A549 (cell line): ENCODE measurements around the gene PRKN.

Experiments used
- CBX2 ChIP-seq: fragments of 200-600 bp; sonication (generic); IDR thresholded peaks from 2 replicates; pipeline ENCODE4 v1.6.1; 2016; ENCODE audit warnings: low read depth, mild to moderate bottlenecking, borderline replicate concordance
- EP300 ChIP-seq, 2 experiments: fragments of >200 bp; sonication (Bioruptor Twin); formaldehyde crosslinking; IDR thresholded peaks; 2 replicates in 1 of 2; 3 replicates in 1 of 2; pipeline ENCODE4 v1.6.1; 2016 to 2017
- KDM1A ChIP-seq: fragments of 200-600 bp; sonication (generic); IDR thresholded peaks from 2 replicates; pipeline ENCODE4 v1.6.1; 2016; ENCODE audit warnings: low read depth, mild to moderate bottlenecking
- MYC ChIP-seq: IDR thresholded peaks from 2 replicates; pipeline ENCODE4 v1.6.1; 2012; ENCODE audit warnings: mild to moderate bottlenecking, inconsistent platforms, low read length, improper control_type of control experiment, borderline replicate concordance
- POLR2A ChIP-seq: IDR thresholded peaks from 2 replicates; pipeline ENCODE4 v1.6.1; 2012; ENCODE audit warnings: mild to moderate bottlenecking, low read length
- RFX5 ChIP-seq: fragments of 450-650 bp; IDR thresholded peaks from 2 replicates; pipeline ENCODE4 v1.7.1; 2014; ENCODE audit warnings: antibody characterized with exemption, mild to moderate bottlenecking, moderate library complexity
- SMC3 ChIP-seq: fragments of >200 bp; sonication (Bioruptor Twin); formaldehyde crosslinking; IDR thresholded peaks from 3 replicates; pipeline ENCODE4 v1.6.1; 2018; ENCODE audit warnings: inconsistent platforms
- ZFP36 ChIP-seq: fragments of 450-650 bp; IDR thresholded peaks from 2 replicates; pipeline ENCODE4 v1.6.1; 2014; ENCODE audit warnings: borderline replicate concordance; ENCODE audit not compliant: partially characterized antibody
- TF ChIP-seq, protein P1 (sequence below): IDR thresholded peaks from 2 replicates; pipeline ENCODE4 v1.6.1; 2012
- TF ChIP-seq, protein P2 (sequence below): fragments of >200 bp; sonication (Bioruptor Twin); formaldehyde crosslinking; IDR thresholded peaks from 3 replicates; pipeline ENCODE4 v1.5.1; 2016
- TF ChIP-seq, protein P3 (sequence below): fragments of 150-350 bp; IDR thresholded peaks from 2 replicates; pipeline ENCODE4 v1.6.1; 2014; ENCODE audit warnings: low read depth, mild to moderate bottlenecking, low read length
- TF ChIP-seq, protein P4 (sequence below): fragments of 200-600 bp; sonication (generic); IDR thresholded peaks from 2 replicates; pipeline ENCODE4 v1.6.1; 2016; ENCODE audit warnings: antibody characterized with exemption, mild to moderate bottlenecking, moderate library complexity
- TF ChIP-seq, protein P5 (sequence below): IDR thresholded peaks from 2 replicates; pipeline ENCODE4 v1.6.1; 2012
- TF ChIP-seq, protein P6 (sequence below): fragments of 250-450 bp; sonication (Bioruptor Pico); IDR thresholded peaks from 2 replicates; pipeline ENCODE4 v1.5.0; 2021; ENCODE audit warnings: mild to moderate bottlenecking, moderate library complexity, borderline replicate concordance

DNA sequence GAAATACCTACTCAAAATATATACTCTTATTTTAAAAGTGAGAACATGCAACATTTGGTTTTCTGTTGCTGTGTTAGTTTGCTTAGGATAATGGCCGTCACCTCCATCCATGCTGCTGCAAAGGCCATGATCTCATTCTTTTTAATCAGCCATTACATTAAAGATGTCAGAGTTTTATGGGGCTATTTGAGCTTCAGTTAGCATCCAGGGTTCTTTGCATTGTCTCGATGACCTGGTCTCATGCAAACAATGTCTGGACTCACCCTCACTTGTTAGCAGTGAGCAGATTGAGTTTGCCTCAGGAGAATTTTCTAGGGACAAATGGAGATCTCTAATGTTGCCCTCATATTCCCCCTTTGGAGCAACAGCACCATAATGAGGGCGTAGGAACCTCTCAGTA, 995.0 kb downstream of the PRKN start:
- TF ChIP-seq, protein P1, sequence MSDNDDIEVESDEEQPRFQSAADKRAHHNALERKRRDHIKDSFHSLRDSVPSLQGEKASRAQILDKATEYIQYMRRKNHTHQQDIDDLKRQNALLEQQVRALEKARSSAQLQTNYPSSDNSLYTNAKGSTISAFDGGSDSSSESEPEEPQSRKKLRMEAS: no peak
- TF ChIP-seq EP300 (IDR thresholded peaks at IDR 0.05) (no peak), ZFP36 (no peak), MYC (no peak), RFX5 (no peak), POLR2A (no peak), SMC3 (no peak), KDM1A (no peak), CBX2 (no peak)
- TF ChIP-seq, protein P2, sequence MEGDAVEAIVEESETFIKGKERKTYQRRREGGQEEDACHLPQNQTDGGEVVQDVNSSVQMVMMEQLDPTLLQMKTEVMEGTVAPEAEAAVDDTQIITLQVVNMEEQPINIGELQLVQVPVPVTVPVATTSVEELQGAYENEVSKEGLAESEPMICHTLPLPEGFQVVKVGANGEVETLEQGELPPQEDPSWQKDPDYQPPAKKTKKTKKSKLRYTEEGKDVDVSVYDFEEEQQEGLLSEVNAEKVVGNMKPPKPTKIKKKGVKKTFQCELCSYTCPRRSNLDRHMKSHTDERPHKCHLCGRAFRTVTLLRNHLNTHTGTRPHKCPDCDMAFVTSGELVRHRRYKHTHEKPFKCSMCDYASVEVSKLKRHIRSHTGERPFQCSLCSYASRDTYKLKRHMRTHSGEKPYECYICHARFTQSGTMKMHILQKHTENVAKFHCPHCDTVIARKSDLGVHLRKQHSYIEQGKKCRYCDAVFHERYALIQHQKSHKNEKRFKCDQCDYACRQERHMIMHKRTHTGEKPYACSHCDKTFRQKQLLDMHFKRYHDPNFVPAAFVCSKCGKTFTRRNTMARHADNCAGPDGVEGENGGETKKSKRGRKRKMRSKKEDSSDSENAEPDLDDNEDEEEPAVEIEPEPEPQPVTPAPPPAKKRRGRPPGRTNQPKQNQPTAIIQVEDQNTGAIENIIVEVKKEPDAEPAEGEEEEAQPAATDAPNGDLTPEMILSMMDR: no peak
- TF ChIP-seq, protein P3, sequence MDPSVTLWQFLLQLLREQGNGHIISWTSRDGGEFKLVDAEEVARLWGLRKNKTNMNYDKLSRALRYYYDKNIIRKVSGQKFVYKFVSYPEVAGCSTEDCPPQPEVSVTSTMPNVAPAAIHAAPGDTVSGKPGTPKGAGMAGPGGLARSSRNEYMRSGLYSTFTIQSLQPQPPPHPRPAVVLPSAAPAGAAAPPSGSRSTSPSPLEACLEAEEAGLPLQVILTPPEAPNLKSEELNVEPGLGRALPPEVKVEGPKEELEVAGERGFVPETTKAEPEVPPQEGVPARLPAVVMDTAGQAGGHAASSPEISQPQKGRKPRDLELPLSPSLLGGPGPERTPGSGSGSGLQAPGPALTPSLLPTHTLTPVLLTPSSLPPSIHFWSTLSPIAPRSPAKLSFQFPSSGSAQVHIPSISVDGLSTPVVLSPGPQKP: no peak
- TF ChIP-seq, protein P4, sequence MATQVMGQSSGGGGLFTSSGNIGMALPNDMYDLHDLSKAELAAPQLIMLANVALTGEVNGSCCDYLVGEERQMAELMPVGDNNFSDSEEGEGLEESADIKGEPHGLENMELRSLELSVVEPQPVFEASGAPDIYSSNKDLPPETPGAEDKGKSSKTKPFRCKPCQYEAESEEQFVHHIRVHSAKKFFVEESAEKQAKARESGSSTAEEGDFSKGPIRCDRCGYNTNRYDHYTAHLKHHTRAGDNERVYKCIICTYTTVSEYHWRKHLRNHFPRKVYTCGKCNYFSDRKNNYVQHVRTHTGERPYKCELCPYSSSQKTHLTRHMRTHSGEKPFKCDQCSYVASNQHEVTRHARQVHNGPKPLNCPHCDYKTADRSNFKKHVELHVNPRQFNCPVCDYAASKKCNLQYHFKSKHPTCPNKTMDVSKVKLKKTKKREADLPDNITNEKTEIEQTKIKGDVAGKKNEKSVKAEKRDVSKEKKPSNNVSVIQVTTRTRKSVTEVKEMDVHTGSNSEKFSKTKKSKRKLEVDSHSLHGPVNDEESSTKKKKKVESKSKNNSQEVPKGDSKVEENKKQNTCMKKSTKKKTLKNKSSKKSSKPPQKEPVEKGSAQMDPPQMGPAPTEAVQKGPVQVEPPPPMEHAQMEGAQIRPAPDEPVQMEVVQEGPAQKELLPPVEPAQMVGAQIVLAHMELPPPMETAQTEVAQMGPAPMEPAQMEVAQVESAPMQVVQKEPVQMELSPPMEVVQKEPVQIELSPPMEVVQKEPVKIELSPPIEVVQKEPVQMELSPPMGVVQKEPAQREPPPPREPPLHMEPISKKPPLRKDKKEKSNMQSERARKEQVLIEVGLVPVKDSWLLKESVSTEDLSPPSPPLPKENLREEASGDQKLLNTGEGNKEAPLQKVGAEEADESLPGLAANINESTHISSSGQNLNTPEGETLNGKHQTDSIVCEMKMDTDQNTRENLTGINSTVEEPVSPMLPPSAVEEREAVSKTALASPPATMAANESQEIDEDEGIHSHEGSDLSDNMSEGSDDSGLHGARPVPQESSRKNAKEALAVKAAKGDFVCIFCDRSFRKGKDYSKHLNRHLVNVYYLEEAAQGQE: no peak
- TF ChIP-seq, protein P5, sequence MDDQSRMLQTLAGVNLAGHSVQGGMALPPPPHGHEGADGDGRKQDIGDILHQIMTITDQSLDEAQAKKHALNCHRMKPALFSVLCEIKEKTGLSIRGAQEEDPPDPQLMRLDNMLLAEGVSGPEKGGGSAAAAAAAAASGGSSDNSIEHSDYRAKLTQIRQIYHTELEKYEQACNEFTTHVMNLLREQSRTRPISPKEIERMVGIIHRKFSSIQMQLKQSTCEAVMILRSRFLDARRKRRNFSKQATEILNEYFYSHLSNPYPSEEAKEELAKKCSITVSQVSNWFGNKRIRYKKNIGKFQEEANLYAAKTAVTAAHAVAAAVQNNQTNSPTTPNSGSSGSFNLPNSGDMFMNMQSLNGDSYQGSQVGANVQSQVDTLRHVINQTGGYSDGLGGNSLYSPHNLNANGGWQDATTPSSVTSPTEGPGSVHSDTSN: no peak
- TF ChIP-seq, protein P6, sequence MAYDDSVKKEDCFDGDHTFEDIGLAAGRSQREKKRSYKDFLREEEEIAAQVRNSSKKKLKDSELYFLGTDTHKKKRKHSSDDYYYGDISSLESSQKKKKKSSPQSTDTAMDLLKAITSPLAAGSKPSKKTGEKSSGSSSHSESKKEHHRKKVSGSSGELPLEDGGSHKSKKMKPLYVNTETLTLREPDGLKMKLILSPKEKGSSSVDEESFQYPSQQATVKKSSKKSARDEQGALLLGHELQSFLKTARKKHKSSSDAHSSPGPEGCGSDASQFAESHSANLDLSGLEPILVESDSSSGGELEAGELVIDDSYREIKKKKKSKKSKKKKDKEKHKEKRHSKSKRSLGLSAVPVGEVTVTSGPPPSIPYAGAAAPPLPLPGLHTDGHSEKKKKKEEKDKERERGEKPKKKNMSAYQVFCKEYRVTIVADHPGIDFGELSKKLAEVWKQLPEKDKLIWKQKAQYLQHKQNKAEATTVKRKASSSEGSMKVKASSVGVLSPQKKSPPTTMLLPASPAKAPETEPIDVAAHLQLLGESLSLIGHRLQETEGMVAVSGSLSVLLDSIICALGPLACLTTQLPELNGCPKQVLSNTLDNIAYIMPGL (CRISPR knock-in tag): no peak
